ENCODE measurements around the gene ALG14.

GRCh38 chr1:94981575-94981973, 91.2 kb downstream of the ALG14 start:
- TF ChIP-seq, protein P1, sequence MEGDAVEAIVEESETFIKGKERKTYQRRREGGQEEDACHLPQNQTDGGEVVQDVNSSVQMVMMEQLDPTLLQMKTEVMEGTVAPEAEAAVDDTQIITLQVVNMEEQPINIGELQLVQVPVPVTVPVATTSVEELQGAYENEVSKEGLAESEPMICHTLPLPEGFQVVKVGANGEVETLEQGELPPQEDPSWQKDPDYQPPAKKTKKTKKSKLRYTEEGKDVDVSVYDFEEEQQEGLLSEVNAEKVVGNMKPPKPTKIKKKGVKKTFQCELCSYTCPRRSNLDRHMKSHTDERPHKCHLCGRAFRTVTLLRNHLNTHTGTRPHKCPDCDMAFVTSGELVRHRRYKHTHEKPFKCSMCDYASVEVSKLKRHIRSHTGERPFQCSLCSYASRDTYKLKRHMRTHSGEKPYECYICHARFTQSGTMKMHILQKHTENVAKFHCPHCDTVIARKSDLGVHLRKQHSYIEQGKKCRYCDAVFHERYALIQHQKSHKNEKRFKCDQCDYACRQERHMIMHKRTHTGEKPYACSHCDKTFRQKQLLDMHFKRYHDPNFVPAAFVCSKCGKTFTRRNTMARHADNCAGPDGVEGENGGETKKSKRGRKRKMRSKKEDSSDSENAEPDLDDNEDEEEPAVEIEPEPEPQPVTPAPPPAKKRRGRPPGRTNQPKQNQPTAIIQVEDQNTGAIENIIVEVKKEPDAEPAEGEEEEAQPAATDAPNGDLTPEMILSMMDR (conservative IDR thresholded peaks at IDR 0.05; ENCODE audit: low read depth, low read length) = no peak
- no peak for TF ChIP-seq POLR2A (IDR thresholded peaks at IDR 0.05; ENCODE audit: low read depth, low read length)
- TF ChIP-seq RAD21 (IDR thresholded peaks at IDR 0.05; ENCODE audit: low read length) = no peak
- TF ChIP-seq BHLHE40 (IDR thresholded peaks at IDR 0.05; ENCODE audit: low read depth, low read length) = no peak
- no peak for TF ChIP-seq MAZ (IDR thresholded peaks at IDR 0.05; ENCODE audit: borderline replicate concordance, low read depth, low read length)
- TF ChIP-seq FOS (IDR thresholded peaks at IDR 0.05; ENCODE audit: low read depth, low read length) = no peak
- no peak for TF ChIP-seq CHD1 (IDR thresholded peaks at IDR 0.05; ENCODE audit: low read depth, low read length)
- TF ChIP-seq MXI1 (IDR thresholded peaks at IDR 0.05; ENCODE audit: borderline replicate concordance, low read depth, low read length) = no peak
- no peak for TF ChIP-seq CEBPB (IDR thresholded peaks at IDR 0.05; ENCODE audit: low read depth, low read length)
- TF ChIP-seq USF2 (IDR thresholded peaks at IDR 0.05; ENCODE audit: low read depth, low read length) = no peak
- TF ChIP-seq, protein P2, sequence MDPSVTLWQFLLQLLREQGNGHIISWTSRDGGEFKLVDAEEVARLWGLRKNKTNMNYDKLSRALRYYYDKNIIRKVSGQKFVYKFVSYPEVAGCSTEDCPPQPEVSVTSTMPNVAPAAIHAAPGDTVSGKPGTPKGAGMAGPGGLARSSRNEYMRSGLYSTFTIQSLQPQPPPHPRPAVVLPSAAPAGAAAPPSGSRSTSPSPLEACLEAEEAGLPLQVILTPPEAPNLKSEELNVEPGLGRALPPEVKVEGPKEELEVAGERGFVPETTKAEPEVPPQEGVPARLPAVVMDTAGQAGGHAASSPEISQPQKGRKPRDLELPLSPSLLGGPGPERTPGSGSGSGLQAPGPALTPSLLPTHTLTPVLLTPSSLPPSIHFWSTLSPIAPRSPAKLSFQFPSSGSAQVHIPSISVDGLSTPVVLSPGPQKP (IDR thresholded peaks at IDR 0.05; ENCODE audit: borderline replicate concordance, low read depth, low read length) = no peak
- no peak for TF ChIP-seq RFX5 (IDR thresholded peaks at IDR 0.05; ENCODE audit: low read depth, low read length)
- TF ChIP-seq RCOR1 (IDR thresholded peaks at IDR 0.05; ENCODE audit: insufficient replicate concordance, low read length) = no peak
